GM19193 (cell line): ENCODE results near the gene C10orf90.

Experiments used
- POLR2A ChIP-seq: IDR thresholded peaks from 4 replicates; pipeline ENCODE4 v1.6.1; 2011; ENCODE audit not compliant: insufficient read depth, insufficient read length; ENCODE audit errors: extremely low read depth

The C10orf90 gene

GRCh38 chr10:126670056-126670894, at the start of gene C10orf90:
Gene C10orf90, minus strand, starts transcription at chr10:126670693. Its CDS starts 213 bp downstream, at chr10:126670480.
- TF ChIP-seq POLR2A: no peak

DNA sequence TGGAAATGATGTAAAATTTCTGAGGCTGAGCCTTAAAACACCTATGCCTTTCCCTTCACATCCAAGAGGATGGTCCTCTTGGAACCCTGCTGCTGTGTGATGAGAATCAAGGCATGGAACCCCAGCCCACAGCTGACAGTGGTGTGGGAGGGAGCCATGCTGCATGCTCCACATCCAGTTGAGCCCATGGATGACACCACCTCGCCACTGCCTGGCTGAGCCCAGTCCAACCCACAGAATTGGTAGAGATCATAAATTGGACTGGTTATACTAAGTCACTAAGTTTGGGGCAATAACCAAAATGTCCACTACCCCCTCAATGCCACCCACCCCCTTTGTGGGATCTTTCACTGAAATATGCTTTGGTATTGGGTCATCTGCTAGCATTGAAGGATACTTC, 45.9 kb upstream of the C10orf90 start:
- TF ChIP-seq POLR2A: no peak

GRCh38 chr10:126713594-126713993, 43.1 kb upstream of the C10orf90 start:
- TF ChIP-seq POLR2A: no peak

DNA sequence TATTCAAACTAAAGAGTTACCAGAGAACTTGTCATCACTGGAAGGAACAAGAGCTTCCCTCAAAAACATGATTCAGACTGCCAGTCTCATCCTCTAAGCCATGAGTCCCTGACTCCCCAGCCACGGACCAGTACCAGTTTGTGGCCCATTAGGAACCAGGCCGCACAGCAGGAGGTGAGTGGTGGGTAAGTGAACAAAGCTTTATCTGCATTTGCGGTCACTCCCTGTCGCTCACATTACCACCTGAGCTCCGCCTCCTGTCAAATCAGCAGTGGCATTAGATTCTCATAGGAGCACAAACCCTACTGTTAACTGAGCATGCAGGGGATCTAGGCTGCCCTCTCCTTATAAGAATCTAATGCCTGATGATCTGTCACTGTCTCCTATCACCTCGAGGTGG, 42.2 kb upstream of the C10orf90 start:
- TF ChIP-seq POLR2A: no peak

- no peak for TF ChIP-seq POLR2A
Measured at GRCh38 chr10:126705951-126706565, 35.6 kb upstream of the C10orf90 start.

DNA sequence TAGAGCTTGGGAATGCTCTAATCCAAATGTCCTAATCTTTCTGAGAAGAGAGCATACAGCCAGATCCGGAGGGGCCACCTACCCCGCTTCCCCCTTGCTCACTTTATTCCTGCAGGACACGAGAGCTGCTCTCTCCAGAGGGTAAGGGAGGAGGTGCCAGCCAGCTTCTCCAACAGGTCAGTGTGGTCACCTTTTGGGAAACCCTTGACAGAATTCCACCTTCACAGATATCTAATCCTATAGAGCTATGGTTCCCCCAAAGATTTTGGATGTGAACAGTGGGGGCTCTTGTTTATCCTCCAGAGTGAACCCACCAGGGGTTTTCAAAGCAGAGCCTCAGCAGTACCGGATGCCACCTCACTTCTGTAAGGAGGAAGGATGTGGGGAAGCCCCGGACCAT, 34.6 kb upstream of the C10orf90 start:
- no peak for TF ChIP-seq POLR2A

- no peak for TF ChIP-seq POLR2A
Measured at GRCh38 chr10:126704649-126705048, 34.2 kb upstream of the C10orf90 start.

DNA sequence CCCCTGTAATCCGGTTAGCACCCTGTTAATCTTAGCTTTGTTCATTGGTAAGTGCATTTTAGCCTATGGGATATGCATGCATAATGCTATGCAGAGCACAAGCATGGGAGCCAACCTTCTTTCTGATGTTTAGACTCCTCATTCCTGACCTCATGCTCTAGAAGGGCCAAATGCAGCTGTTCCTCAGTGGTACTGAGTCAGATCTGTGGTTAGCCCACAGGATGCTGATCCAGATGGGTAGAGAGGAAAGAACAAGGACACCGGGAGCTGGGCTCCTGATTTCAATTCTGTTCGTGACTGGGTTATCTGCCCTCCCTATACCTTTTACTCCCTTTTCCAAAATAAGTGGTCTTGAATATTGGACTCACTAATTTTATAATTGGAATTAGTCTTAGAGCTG, 31.7 kb upstream of the C10orf90 start:
- no peak for TF ChIP-seq POLR2A

DNA sequence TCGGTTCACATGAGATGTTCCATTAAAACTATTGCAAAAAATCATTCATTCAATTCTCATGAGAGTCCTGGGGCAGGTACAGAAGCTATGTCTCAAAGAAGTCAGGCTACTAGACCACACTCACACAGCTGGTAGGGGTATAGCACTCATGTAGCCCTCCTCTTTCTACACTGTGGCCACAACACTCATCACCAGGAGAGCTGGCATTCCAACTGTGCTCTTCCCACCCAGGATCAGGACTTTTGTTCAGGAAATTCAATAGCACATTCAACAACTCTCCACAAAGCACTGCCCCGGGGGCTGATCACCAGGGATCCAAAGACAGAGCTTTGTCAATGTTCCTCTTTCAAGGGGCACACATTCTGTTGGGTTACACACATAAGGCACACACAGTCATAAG, 31.0 kb upstream of the C10orf90 start:
- TF ChIP-seq POLR2A: no peak

- TF ChIP-seq POLR2A: no peak
Measured at GRCh38 chr10:126696684-126697083, 26.2 kb upstream of the C10orf90 start.

DNA sequence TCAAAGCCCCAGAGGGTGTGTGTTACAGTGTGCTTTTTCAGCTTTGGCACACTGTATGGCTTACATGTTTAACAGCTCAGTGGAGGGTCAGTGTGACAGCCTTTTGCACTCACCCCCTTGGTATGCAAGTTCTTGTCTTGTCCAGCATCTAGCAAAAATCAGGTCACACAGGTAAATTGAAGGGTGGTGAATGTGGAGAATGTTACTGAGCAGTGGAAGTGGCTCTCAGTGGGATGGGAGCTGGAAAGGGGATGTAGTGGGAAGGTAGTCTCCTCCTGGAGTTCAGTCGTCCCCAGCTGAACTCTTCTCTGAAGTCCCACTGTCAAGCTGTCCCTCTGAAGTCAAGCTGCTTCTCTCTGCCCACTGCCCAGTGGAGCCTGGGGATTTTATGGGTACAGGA, 21.0 kb upstream of the C10orf90 start:
- no peak for TF ChIP-seq POLR2A

- TF ChIP-seq POLR2A: no peak
Measured at GRCh38 chr10:126690534-126690933, 20.0 kb upstream of the C10orf90 start.

- TF ChIP-seq POLR2A: no peak
Measured at GRCh38 chr10:126689461-126689994, 19.0 kb upstream of the C10orf90 start.

- TF ChIP-seq POLR2A: no peak
Measured at GRCh38 chr10:126687121-126687606, 16.7 kb upstream of the C10orf90 start.

GRCh38 chr10:126686719-126687118, 16.2 kb upstream of the C10orf90 start:
- TF ChIP-seq POLR2A: no peak

DNA sequence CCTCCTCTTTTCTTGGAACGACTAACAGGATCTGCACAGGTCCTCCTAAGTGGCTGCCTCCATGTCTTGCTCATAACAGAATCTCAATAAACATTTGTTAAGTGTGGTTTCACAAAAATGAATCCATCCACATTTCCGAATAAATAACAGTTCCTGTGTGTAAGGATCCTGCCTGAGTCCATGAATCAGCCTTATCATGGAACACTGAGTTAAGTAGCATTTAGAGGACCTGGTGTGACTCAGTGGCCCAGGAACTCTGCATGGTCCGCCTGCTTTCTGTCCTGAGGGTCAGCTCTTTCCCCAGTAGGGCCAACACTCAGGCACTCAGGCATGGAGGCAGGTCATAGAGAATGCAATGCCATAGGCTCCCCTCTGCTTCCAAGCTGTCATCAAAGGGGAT, 15.8 kb upstream of the C10orf90 start:
- TF ChIP-seq POLR2A: no peak

DNA sequence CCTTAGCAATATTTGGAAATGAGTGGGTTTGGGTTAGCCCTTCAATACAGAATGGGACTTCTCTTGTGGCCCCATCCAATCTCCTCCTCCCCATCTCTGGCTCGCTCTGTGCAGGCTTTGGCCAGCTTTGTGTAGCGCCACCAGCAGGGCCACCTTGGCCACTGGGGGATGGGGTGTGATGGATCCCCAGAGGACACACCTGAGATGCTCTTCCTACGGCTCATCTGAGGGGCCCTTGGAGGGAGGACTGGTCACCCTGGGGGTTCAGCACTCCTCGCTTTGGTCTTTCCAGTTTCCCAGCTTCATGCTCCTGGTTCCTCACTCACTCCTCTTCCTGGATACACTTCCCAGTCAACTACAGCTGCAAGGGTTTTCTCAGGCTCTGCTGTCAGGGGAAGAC, 15.3 kb upstream of the C10orf90 start:
- no peak for TF ChIP-seq POLR2A
